Endothelial cell of umbilical vein (primary cell): ENCODE results near the gene SKAP1.
A peak's percentile ranks its signal among the peaks of the same experiment; 100 is the strongest.

Experiments used
- EZH2 ChIP-seq: IDR thresholded peaks from 2 replicates; pipeline ENCODE4 v1.6.1; 2012; ENCODE audit warnings: borderline replicate concordance, low read depth, mild to moderate bottlenecking, moderate library complexity, low read length, inconsistent platforms; ENCODE audit not compliant: severe bottlenecking
- FOS ChIP-seq: IDR thresholded peaks from 2 replicates; pipeline ENCODE4 v1.6.1; 2011; ENCODE audit warnings: mild to moderate bottlenecking, low read length, moderate library complexity, borderline replicate concordance; ENCODE audit not compliant: insufficient read depth
- JUN ChIP-seq: IDR thresholded peaks from 2 replicates; pipeline ENCODE4 v1.6.1; 2011; ENCODE audit warnings: borderline replicate concordance, low read depth; ENCODE audit not compliant: insufficient read length, insufficient read depth
- MYC ChIP-seq: IDR thresholded peaks from one replicate; pipeline ENCODE4 v1.6.1; 2011; ENCODE audit warnings: mild to moderate bottlenecking, low read depth, low read length
- POLR2A ChIP-seq: IDR thresholded peaks from 2 replicates; pipeline ENCODE4 v1.6.1; 2012; ENCODE audit warnings: low read depth, mild to moderate bottlenecking, control low read depth, low read length
- POLR2AphosphoS5 ChIP-seq: IDR thresholded peaks from 2 replicates; pipeline ENCODE4 v1.6.1; 2012; ENCODE audit warnings: low read depth, mild to moderate bottlenecking, control low read depth, low read length, moderate library complexity; ENCODE audit not compliant: insufficient read depth
- TF ChIP-seq, protein P1 (sequence below), 2 donors: IDR thresholded peaks; 1 replicate in 1 of 2; 2 replicates in 1 of 2; pipeline ENCODE4 v1.5.1; 2011; ENCODE audit warnings: low read length in 2 of 2, mild to moderate bottlenecking in 2 of 2, moderate library complexity in 2 of 2, control low read depth in 1 of 2, inconsistent platforms in 1 of 2, low read depth in 1 of 2; ENCODE audit not compliant: insufficient read depth in 1 of 2; ENCODE audit errors: extremely low read depth in 1 of 2
- TF ChIP-seq, protein P2 (sequence below): IDR thresholded peaks from 2 replicates; pipeline ENCODE4 v1.6.1; 2011; ENCODE audit not compliant: insufficient read depth, insufficient read length

- TF ChIP-seq, protein P1, sequence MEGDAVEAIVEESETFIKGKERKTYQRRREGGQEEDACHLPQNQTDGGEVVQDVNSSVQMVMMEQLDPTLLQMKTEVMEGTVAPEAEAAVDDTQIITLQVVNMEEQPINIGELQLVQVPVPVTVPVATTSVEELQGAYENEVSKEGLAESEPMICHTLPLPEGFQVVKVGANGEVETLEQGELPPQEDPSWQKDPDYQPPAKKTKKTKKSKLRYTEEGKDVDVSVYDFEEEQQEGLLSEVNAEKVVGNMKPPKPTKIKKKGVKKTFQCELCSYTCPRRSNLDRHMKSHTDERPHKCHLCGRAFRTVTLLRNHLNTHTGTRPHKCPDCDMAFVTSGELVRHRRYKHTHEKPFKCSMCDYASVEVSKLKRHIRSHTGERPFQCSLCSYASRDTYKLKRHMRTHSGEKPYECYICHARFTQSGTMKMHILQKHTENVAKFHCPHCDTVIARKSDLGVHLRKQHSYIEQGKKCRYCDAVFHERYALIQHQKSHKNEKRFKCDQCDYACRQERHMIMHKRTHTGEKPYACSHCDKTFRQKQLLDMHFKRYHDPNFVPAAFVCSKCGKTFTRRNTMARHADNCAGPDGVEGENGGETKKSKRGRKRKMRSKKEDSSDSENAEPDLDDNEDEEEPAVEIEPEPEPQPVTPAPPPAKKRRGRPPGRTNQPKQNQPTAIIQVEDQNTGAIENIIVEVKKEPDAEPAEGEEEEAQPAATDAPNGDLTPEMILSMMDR (IDR thresholded peaks at IDR 0.05; ENCODE audit: extremely low read depth in 1 of 2, insufficient read depth in 1 of 2, low read depth in 1 of 2, low read length in 2 of 2) = no peak
- no peak for TF ChIP-seq POLR2A
- TF ChIP-seq POLR2AphosphoS5 = no peak
- TF ChIP-seq JUN = peak; percentile 40
- TF ChIP-seq EZH2 = no peak
- TF ChIP-seq, protein P2, sequence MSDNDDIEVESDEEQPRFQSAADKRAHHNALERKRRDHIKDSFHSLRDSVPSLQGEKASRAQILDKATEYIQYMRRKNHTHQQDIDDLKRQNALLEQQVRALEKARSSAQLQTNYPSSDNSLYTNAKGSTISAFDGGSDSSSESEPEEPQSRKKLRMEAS = no peak
- TF ChIP-seq MYC = no peak
- no peak for TF ChIP-seq FOS
These were observed 290.1 kb downstream of the SKAP1 start for GRCh38 chr17:48139944-48140343.
